ENCODE measurements around the gene SCFD1.

DNA sequence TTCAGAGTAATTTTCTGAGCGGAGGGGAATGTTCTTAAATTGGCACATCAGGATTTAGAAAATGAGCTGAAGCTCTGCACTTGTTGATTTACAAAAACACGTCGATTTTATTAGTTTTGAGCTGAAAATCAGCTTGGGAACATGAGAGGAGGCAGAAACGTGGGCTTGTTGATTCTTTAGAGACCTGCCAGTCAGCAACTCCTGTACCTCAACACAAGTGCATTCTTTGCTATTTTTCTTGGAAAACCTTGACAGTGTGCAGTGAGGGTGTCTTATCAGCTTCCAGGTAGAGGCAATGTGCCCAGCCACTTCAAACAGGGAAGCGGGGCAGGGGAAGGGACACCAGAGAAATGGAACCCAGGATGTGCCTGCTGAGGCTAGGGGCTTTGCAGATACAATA is 149.5 kb downstream of the SCFD1 start:
- TF ChIP-seq, protein P1, sequence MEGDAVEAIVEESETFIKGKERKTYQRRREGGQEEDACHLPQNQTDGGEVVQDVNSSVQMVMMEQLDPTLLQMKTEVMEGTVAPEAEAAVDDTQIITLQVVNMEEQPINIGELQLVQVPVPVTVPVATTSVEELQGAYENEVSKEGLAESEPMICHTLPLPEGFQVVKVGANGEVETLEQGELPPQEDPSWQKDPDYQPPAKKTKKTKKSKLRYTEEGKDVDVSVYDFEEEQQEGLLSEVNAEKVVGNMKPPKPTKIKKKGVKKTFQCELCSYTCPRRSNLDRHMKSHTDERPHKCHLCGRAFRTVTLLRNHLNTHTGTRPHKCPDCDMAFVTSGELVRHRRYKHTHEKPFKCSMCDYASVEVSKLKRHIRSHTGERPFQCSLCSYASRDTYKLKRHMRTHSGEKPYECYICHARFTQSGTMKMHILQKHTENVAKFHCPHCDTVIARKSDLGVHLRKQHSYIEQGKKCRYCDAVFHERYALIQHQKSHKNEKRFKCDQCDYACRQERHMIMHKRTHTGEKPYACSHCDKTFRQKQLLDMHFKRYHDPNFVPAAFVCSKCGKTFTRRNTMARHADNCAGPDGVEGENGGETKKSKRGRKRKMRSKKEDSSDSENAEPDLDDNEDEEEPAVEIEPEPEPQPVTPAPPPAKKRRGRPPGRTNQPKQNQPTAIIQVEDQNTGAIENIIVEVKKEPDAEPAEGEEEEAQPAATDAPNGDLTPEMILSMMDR (conservative IDR thresholded peaks at IDR 0.05 in 1 of 2, IDR thresholded peaks at IDR 0.05 in 1 of 2; ENCODE audit: low read depth in 1 of 2, low read length in 2 of 2), result no peak
- TF ChIP-seq EZH2 (IDR thresholded peaks at IDR 0.05; ENCODE audit: low read length, missing control alignments), result no peak

All from fibroblast of lung (primary cell).